HCT116 (cell line): ENCODE results near the gene EPB41L5. TPM values are rescaled to one million over a fixed set of nuclear protein-coding genes. Genes with fewer than 3 reads are reported as not detected.

Experiments used
- ATAC-seq: fragments of 200-7000 bp; cut with Tn5 transposase; 2 replicates; pipeline ENCODE4 v1.9.1; 2020; ENCODE audit warnings: mild to moderate bottlenecking, moderate library complexity
- BruUV-seq: library from RNA; stranded (reverse); fragments of 400-500 nt; replicated peaks from 2 replicates; lab custom pipeline; 2021; lab: Mats Ljungman, UMichigan
- CTCF ChIA-PET: fragments of 300-600 bp; sonication (Branson Sonifier 250); formaldehyde crosslinking; loops from one replicate; lab custom pipeline; 2021; ENCODE audit warnings: antibody characterized with exemption; lab: Charles Lee
- POLR2A ChIA-PET: fragments of 300-600, 350-600 bp; sonication (Branson Sonifier 250); formaldehyde crosslinking; loops from one replicate; lab custom pipeline; 2021; ENCODE audit warnings: antibody characterized with exemption; lab: Charles Lee
- RAD21 ChIA-PET, 2 experiments: fragments of 300-600 bp; sonication (Branson Sonifier 250); formaldehyde crosslinking; loops; one replicate each; lab custom pipeline; 2023; ENCODE audit warnings: low total read pairs in 2 of 2; ENCODE audit not compliant: uncharacterized antibody in 2 of 2, unreplicated experiment in 2 of 2, low non-redundant PET in 1 of 2; lab: Charles Lee
- DNase-seq: peaks from one replicate; pipeline ENCODE4 v3.0.0-alpha.2; 2010; ENCODE audit warnings: low read depth, low spot score
- H2AFZ ChIP-seq: fragments of 200-600 bp; shearing (Covaris generic), sonication (generic); 2 replicates; pipeline ENCODE4 v1.6.1; 2017; ENCODE audit warnings: low read depth, mixed run types, mixed read lengths, antibody characterized with exemption, low read length; ENCODE audit not compliant: poor library complexity, severe bottlenecking
- H3K27ac ChIP-seq: 2 replicates; pipeline ENCODE4 v1.5.1; 2012; ENCODE audit warnings: low read depth, low read length
- H3K27me3 ChIP-seq: fragments of 200-600 bp; sonication (generic); 2 replicates; pipeline ENCODE4 v1.6.1; 2016; ENCODE audit warnings: mixed run types, low read length, mixed read lengths; ENCODE audit not compliant: insufficient read depth
- H3K36me3 ChIP-seq, 2 experiments: fragments of 200-500 bp in 1 of 2; fragments of 200-600 bp in 1 of 2; sonication (Bioruptor generic) in 1 of 2; sonication (generic) in 1 of 2; 2 replicates each; pipeline versions ENCODE4 v1.5.1 to v1.6.1; 2014 to 2016; ENCODE audit warnings: low read length in 2 of 2, inconsistent platforms in 1 of 2, mixed read lengths in 1 of 2, mixed run types in 1 of 2; ENCODE audit not compliant: insufficient read depth in 2 of 2, control insufficient read depth in 1 of 2
- H3K4me1 ChIP-seq, 2 experiments: fragments of 200-600 bp in 1 of 2; sonication (generic) in 1 of 2; 2 replicates each; pipeline versions ENCODE4 v1.5.1 to v1.6.1; 2012 to 2017; ENCODE audit warnings: low read length in 2 of 2, inconsistent platforms in 1 of 2, mild to moderate bottlenecking in 1 of 2, mixed read lengths in 1 of 2, mixed run types in 1 of 2, moderate library complexity in 1 of 2; ENCODE audit not compliant: insufficient read depth in 2 of 2, control insufficient read depth in 1 of 2
- H3K4me2 ChIP-seq: fragments of 200-600 bp; sonication (generic); 2 replicates; pipeline ENCODE4 v1.6.1; 2017; ENCODE audit warnings: mixed run types, low read length, mixed read lengths
- H3K4me3 ChIP-seq, 2 experiments: fragments of 200-600 bp in 1 of 2; sonication (generic) in 1 of 2; replicated peaks in 1 of 2; 2 replicates each; pipeline ENCODE4 v1.5.1; 2011 to 2016; ENCODE audit warnings: low read length in 2 of 2, control low read depth in 1 of 2, low read depth in 1 of 2, mild to moderate bottlenecking in 1 of 2, mixed read lengths in 1 of 2, mixed run types in 1 of 2
- H3K79me2 ChIP-seq: fragments of 200-600 bp; sonication (generic); 2 replicates; pipeline ENCODE4 v1.6.1; 2017; ENCODE audit warnings: mild to moderate bottlenecking, mixed run types, low read length, moderate library complexity, mixed read lengths; ENCODE audit not compliant: insufficient read depth
- H3K9ac ChIP-seq: fragments of 200-600 bp; sonication (generic); 2 replicates; pipeline ENCODE4 v1.6.1; 2016; ENCODE audit warnings: low read length, mixed read lengths
- H3K9me2 ChIP-seq: fragments of 200-600 bp; sonication (generic), shearing (Covaris generic); 2 replicates; pipeline ENCODE4 v1.6.1; 2017; ENCODE audit warnings: mixed run types, mild to moderate bottlenecking, moderate library complexity; ENCODE audit not compliant: insufficient read depth
- H3K9me3 ChIP-seq, 2 experiments: fragments of 200-500 bp in 1 of 2; fragments of 200-600 bp in 1 of 2; sonication (Bioruptor generic) in 1 of 2; sonication (generic) in 1 of 2; 2 replicates each; pipeline ENCODE4 v1.6.1; 2014 to 2017; ENCODE audit warnings: low read length in 2 of 2, mixed read lengths in 2 of 2, inconsistent platforms in 1 of 2, low read depth in 1 of 2, mild to moderate bottlenecking in 1 of 2, mixed run types in 1 of 2, moderate library complexity in 1 of 2; ENCODE audit not compliant: control insufficient read depth in 1 of 2, insufficient read depth in 1 of 2
- H4K20me1 ChIP-seq: fragments of 200-600 bp; sonication (generic), shearing (Covaris generic); 2 replicates; pipeline ENCODE4 v1.6.1; 2017; ENCODE audit warnings: mixed run types, mild to moderate bottlenecking, moderate library complexity; ENCODE audit not compliant: insufficient read depth
- ATF3 ChIP-seq: IDR thresholded peaks from 2 replicates; pipeline ENCODE4 v1.6.1; 2012
- CBX3 ChIP-seq: IDR thresholded peaks from 2 replicates; pipeline ENCODE4 v1.6.1; 2012; ENCODE audit warnings: low read depth
- CEBPB ChIP-seq: IDR thresholded peaks from 2 replicates; pipeline ENCODE4 v1.6.1; 2012; ENCODE audit warnings: low read depth
- CTCF ChIP-seq, 3 experiments: fragments of 200-600 bp in 1 of 3; sonication (generic) in 1 of 3; IDR thresholded peaks in 2 of 3; conservative IDR thresholded peaks in 1 of 3; 2 replicates each; pipeline ENCODE4 v1.5.1; 2012 to 2017; ENCODE audit warnings: low read depth in 2 of 3, low read length in 2 of 3, antibody characterized with exemption in 1 of 3, borderline replicate concordance in 1 of 3, control low read depth in 1 of 3, mild to moderate bottlenecking in 1 of 3, mixed read lengths in 1 of 3, mixed run types in 1 of 3, moderate library complexity in 1 of 3; ENCODE audit not compliant: insufficient read depth in 1 of 3
- EGR1 ChIP-seq: IDR thresholded peaks from 2 replicates; pipeline ENCODE4 v1.6.1; 2012; ENCODE audit warnings: low read depth
- ELF1 ChIP-seq: IDR thresholded peaks from 2 replicates; pipeline ENCODE4 v1.6.1; 2012; ENCODE audit warnings: low read depth, borderline replicate concordance
- EZH2 ChIP-seq: fragments of 200-600 bp; sonication (generic); IDR thresholded peaks from 2 replicates; pipeline ENCODE4 v1.6.1; 2017; ENCODE audit warnings: antibody characterized with exemption, mixed run types
- EZH2phosphoT487 ChIP-seq: fragments of 200-600 bp; IDR thresholded peaks from 2 replicates; pipeline ENCODE4 v1.6.1; 2018; ENCODE audit warnings: antibody characterized with exemption, borderline replicate concordance
- JUND ChIP-seq: IDR thresholded peaks from 2 replicates; pipeline ENCODE4 v1.6.1; 2012
- MAX ChIP-seq: IDR thresholded peaks from 2 replicates; pipeline ENCODE4 v1.6.1; 2012
- RAD21 ChIP-seq: IDR thresholded peaks from 2 replicates; pipeline ENCODE4 v1.6.1; 2012; ENCODE audit warnings: low read depth, mild to moderate bottlenecking
- SRF ChIP-seq: IDR thresholded peaks from 2 replicates; pipeline ENCODE4 v1.6.1; 2012; ENCODE audit warnings: low read depth
- TCF7L2 ChIP-seq: IDR thresholded peaks from 2 replicates; pipeline ENCODE4 v1.7.0; 2011; ENCODE audit warnings: borderline replicate concordance, inconsistent platforms; ENCODE audit not compliant: insufficient read depth, insufficient read length; ENCODE audit errors: extremely low read depth
- YY1 ChIP-seq: IDR thresholded peaks from 2 replicates; pipeline ENCODE4 v1.6.1; 2011; ENCODE audit warnings: low read length, low read depth, moderate library complexity, mild to moderate bottlenecking; ENCODE audit not compliant: insufficient replicate concordance; ENCODE audit errors: extremely low read depth
- ZFX ChIP-seq: fragments of 450-650 bp; IDR thresholded peaks from 2 replicates; pipeline ENCODE4 v1.6.1; 2017
- ZNF274 ChIP-seq: fragments of 200-500 bp; sonication (Bioruptor generic); IDR thresholded peaks from 2 replicates; pipeline ENCODE4 v1.6.1; 2014; ENCODE audit warnings: mild to moderate bottlenecking, low read depth, low read length, inconsistent platforms
- intact Hi-C: fragments of 100-400 bp; cut with micrococcal nuclease; formaldehyde crosslinking; loops from 2 replicates; pipeline ENCODE4 v1.10.0; 2022
- total RNA-seq: library from RNA; stranded (reverse); gene quantifications from one replicate; pipeline ENCODE4 v1.2.1, GENCODE V29; 2021; ENCODE audit not compliant: unreplicated experiment

The EPB41L5 gene
- total RNA-seq, 1 experiment from 2014 or later = 14.7 TPM

GRCh38 chr2:120227111-120227991 is 214.5 kb downstream of the EPB41L5 start:
- H3K27ac ChIP-seq = no peak overlapping the region
- no peaks in the 10 kb centered on the region for H3K9me2 ChIP-seq
- H3K4me3 ChIP-seq = no peak overlapping the region
- no peaks in the 10 kb centered on the region for H3K27me3 ChIP-seq
- TF ChIP-seq CTCF (IDR thresholded peaks at IDR 0.05 in 2 of 3, conservative IDR thresholded peaks at IDR 0.05 in 1 of 3; ENCODE audit: borderline replicate concordance in 1 of 3, insufficient read depth in 1 of 3, low read depth in 2 of 3, low read length in 2 of 3) (no peak), TCF7L2 (no peak), RAD21 (no peak), CBX3 (no peak), ZNF274 (no peak), SRF (no peak), ATF3 (no peak), EGR1 (no peak), EZH2phosphoT487 (no peak), EZH2 (no peak), ELF1 (no peak), YY1 (no peak), ZFX (no peak), JUND (no peak), CEBPB (no peak), MAX (no peak)
- no peak overlapping the region for H3K9ac ChIP-seq
- H3K4me1 ChIP-seq = peaks cover 6 to 32% of the 10 kb centered on the region in 2 experiments; a peak in 3 of 4 replicates
- H2AFZ ChIP-seq = no peak overlapping the region
- ChIA-PET RAD21 (no interaction called here), POLR2A (no interaction called here), CTCF (interaction anchor here (0.7 to 1.3 kb wide), 2 partner anchors 25 to 86 kb away, joined by 3 read pairs; partner anchors contain the start of gene RALB)
- no peaks in the 10 kb centered on the region for H3K9me3 ChIP-seq
- no peaks in the 10 kb centered on the region for H4K20me1 ChIP-seq
- intact Hi-C loops = loop anchor here (5.0 kb wide), 1 partner anchor 450 kb away; no protein-coding TSS in a partner anchor
- no TSS peak for BruUV-seq
- H3K4me2 ChIP-seq = no peak overlapping the region
- H3K36me3 ChIP-seq = peaks cover 0 to 2% of the 10 kb centered on the region in 2 experiments; a peak in 1 of 4 replicates
- peaks cover 5% of the 10 kb centered on the region; the same call in 1 of the 2 replicates for H3K79me2 ChIP-seq
- DNase-seq (no peak), ATAC-seq (no peak)
